ENCODE data around the gene SGCD.

- TF ChIP-seq EZH2 (IDR thresholded peaks at IDR 0.05; ENCODE audit: insufficient read depth, poor library complexity, severe bottlenecking) (no peak), EZH2phosphoT487 (IDR thresholded peaks at IDR 0.05; ENCODE audit: insufficient read depth, low read depth) (no peak)
These were observed 139.9 kb downstream of the SGCD start for GRCh38 chr5:156466871-156467270.

Measured in GM23248 (cell line).